GM21717 (cell line): ENCODE measurements around the gene FADS1.
A peak's percentile ranks its signal among the peaks of the same experiment; 100 is the strongest.

Source experiments
- ATAC-seq: cut with Tn5 transposase; IDR thresholded peaks from one replicate; pipeline ENCODE4 v1.9.1; 2021; ENCODE audit warnings: mild to moderate bottlenecking, moderate library complexity; ENCODE audit not compliant: unreplicated experiment

Gene FADS1

DNA sequence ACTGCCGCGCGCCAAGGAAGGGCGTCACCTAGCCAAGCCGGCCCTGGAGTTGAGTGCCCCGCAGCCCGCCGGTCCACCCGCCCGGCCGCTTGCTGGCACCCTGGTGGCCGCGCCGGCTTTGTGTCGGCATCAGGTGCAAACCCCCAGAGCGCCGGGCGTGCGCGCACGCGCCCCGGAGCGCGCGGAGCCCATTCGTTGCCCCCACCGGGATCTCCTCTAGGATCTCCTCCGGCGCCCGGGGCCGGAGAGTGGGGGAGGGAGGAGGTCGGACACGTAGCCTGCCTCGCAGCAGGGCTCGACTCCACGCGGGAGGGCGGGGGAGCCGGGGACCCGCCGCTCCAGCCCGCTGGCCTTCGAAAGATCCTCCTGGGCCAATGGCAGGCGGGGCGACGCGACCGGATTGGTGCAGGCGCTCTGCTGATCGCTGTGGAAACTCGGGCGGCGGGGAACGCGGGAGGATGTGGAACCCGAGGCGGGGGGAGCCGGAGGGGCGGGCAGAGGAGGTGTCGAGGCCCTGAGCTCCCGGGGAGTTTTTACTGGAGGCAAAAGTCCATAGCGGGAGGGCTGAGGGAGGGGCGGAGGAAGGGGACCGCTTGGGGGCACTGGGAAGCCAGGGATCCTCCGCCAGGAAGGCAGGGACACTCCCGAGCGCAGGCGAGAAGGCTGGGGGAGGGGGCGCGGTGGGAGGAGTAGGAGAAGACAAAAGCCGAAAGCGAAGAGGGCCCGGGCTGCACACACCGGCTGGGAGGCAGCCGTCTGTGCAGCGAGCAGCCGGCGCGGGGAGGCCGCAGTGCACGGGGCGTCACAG, 11.0 kb upstream of the FADS1 start, which contains the start of gene FADS2:
Gene FADS2, plus strand, starts transcription at position 730 of the 808 bp plus-strand sequence. CDS start 91 bp downstream, outside the sequence.
- peak; percentile 69 for ATAC-seq

DNA sequence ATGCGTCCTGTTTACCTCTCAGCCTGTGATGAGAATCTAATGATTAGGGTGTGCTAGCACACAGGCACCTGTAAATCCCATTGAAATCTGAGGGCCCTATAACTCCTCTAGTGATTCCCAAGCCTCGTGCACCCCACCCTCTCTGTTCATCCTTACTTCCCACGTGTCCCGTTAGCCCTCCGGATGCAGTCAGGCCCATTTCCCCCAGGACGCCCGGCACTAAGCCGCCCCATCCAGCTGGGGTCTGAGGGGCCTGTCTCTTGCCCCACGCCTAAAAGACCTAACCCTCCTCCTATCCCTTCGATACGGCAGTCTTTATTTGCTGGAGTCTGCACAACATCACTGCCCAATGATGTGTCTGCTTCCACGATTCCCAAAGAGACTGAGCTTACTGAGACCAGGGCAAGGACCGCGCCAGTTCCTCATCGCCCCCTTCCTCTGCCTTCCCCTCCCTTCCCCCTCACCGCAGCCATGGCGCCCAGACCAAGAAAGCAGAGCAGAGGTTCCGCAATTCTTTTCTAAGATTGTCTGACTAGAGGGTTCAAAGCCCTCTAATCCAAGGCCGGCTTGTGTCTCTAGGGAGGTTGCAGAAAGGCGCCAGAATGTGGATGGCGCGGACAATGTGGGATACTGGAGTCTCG, 10.2 kb upstream of the FADS1 start:
- no peak for ATAC-seq

DNA sequence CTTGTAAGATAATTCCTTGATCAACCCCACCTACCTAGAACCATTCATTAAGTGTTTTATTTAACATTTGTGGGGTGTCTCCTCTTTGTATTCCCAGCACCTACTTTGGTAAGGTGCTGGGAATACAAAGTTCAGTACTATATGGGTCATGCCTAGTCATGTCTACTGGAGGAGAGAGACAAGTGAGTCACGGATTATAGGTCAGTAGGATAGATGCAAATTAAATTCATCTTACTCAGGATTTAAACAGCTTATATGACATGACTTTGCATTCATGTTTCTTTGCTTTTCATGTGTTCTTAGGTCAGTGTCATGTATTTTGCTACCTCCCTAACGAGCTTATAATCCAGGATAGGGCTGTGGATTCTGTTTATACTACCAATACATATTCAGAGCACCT, 3.4 kb upstream of the FADS1 start:
- ATAC-seq, result no peak

DNA sequence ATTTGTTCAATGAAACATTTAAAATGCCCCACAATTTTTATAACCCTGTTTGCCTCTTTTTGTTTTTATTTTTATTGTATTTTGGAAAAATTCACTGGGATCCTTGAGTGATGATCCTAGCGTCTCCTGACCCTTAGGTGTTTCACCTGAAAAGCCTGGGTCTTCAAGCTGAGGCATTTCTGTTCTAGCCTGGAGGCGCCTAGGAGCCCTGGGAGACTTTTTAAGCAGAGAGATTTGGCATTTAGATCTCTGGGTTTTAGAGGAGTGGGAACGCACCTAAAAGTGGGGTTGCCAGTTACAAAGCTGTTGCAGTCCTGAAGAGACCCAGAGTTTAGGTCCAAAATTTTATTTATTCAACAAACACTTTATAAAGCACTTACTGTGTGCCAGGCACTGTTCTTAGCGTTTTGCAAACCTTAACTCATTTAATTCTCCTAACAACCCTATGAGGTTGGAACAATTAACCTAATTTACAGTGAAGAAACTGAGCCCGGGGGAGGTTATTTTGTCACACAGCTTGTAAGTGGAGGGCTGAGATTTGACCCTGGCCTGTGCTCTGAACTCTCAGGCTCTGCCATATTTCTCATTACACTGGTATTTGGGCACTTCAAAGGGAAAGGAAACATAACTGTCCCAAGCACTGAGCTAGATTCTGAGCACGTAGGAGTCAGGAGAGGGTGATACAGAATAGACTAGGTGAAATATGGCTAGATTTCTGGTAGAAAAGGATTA, 834 bp upstream of the FADS1 start:
- no peak for ATAC-seq

- ATAC-seq, result peak; percentile 29
Measured at GRCh38 chr11:61815790-61816735, 740 bp downstream of the FADS1 start.

DNA sequence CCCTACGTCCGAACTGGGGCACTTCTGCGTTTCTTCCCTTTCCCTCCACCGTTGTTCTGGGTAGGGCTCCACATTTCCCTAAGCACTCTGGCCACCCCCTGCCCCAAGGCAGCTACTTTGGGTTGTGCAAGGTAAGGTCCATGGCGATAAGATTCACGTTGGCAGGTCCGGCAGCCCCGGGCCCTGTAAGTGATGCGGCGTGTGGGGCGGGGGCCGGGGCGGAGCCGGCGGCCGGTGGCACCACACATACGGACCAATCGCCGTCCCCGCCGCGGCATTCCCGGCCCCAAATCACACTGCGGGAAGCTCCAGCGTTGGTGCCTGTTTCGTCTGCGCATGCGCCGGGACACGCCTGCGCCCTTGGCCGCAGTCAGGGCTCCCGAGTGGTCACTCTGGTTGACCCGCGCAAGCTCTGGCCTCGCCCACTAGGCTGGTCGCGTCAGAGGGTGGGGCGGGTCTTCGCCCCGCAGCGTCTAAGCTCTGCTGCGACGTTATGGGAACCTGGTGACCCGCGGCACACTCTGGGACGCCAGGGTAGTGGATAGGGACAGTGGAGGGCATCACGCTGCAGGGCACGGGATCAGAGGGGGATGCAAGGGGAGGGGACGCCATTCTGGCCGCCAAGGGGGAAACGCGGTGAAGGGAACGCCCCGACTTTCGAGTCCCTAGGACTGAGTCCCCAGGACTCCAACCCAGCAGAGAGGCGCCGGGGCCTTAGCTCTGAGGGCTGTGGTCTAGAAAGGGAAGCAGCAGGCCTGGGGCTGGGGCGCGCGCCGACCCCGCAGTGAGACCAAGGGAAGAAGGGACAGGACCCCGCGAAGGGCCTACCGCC, 1.6 kb downstream of the FADS1 start:
- ATAC-seq, result peak; percentile 43

- no peak for ATAC-seq
Measured at GRCh38 chr11:61814247-61814957, 2.4 kb downstream of the FADS1 start.

DNA sequence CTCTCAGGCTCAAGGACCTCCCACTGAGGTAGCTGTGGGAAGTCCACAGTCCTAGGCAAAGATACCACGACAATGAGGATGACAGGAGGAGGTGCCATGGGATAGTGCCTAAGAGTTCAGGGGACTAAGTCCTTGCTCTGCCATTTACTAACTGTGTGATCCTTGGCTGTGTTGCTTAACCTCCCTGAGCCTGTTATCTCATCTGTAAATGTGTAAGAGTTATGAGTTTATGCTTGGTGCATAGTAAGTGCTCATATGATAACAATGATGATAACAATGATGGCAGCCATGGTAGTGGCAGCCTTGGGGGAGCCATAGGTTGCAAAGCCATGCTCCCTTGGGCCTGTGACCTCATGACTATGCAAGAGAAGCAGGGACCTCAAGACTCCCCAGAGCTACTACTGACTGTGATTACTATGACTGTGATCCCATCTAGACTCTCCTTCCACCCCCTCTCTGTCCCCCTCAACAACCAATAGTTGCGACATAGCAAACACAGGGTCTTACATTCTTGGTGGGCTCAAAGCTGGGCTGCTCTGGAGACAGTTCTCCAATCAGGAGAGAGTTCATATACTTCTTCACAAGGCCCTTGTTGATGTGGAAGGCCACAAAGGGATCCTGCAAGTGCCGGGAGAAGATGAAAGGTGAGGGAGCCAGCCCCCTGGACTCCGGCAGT, 3.9 kb downstream of the FADS1 start:
- ATAC-seq, result no peak

DNA sequence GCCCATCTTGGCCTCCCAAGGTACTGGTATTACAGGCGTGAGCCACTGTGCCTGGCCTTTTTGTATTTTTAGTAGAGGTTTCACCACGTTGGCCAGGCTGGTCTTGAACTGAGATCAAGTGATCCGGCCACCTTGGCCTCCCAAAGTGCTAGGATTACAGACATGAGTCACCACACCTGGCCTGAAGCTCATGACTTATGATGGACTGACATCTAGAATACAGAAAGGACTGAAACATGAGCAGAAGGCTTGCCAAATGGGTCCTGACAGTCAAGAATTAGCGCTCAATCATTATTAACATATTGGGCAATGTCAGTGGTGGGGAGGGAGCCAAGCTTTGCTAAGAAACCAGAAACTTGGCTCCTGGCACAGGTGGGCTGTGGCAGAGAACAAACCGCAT, 5.0 kb downstream of the FADS1 start:
- no peak for ATAC-seq

DNA sequence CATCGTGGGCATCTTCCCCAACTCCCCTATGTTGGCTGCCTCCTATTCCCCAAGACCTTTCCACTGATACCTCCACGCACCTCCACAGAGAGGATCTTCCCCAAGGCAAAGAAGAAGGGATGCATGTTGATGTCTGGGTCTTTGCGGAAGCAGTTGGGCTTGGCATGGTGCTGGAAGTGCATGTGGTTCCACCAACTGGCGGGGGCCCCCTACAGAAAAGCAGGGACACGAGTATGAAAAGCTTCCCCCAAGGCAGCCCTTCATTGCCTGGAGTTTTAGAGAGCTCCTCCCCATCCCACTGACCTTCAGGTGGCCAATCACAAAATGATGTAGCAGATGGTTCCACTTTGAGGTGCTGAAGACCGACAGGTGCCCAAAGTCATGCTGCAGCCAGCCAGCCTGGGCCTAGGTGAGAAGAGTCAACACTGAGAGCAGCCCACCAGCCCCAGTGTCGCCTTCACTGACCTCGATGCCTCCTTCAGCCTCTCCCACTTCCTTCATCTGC, 6.1 kb downstream of the FADS1 start:
- no peak for ATAC-seq

- ATAC-seq, result no peak
Measured at GRCh38 chr11:61806785-61807184, 10.0 kb downstream of the FADS1 start.

DNA sequence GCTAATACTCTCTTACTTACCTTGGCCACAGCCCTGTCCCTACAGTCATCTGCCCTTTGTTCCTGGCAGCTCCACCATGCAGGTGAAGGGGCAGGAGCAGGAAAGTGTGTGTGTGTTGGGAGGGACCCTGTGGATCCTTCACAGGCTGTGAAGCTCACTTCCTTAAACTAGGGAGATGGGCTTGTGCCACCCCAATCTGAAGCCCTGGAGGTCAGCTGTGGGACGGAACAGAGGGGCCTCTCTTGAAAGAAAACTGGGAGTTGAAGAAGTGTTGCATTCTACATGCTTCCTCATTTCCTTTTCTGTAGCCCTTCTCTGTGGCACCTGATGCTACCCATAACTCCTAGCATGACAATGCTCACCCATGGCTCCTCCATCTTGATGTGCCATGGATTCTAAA, 11.7 kb downstream of the FADS1 start:
- no peak for ATAC-seq

- no peak for ATAC-seq
Measured at GRCh38 chr11:61803889-61804647, 12.7 kb downstream of the FADS1 start.

GRCh38 chr11:61802605-61803004, 14.2 kb downstream of the FADS1 start:
- no peak for ATAC-seq

- ATAC-seq, result no peak
Measured at GRCh38 chr11:61800331-61801281, 16.2 kb downstream of the FADS1 start.

- ATAC-seq, result no peak
Measured at GRCh38 chr11:61799665-61800284, 17.0 kb downstream of the FADS1 start.
